GM18868 (cell line): Measurements from ENCODE around the gene CHD6.

ENCODE experiments used
- ATAC-seq: cut with Tn5 transposase; IDR thresholded peaks from one replicate; pipeline ENCODE4 v1.9.1; 2021; ENCODE audit warnings: mild to moderate bottlenecking, moderate library complexity; ENCODE audit not compliant: unreplicated experiment

CHD6 gene

GRCh38 chr20:41395667-41396664 is 222.2 kb downstream of the CHD6 start:
- ATAC-seq: no peak

- ATAC-seq: no peak
Observed at GRCh38 chr20:41394931-41395666, 223.1 kb downstream of the CHD6 start.

GRCh38 chr20:41394081-41394480 is 224.1 kb downstream of the CHD6 start:
- ATAC-seq: no peak

GRCh38 chr20:41393705-41394066 is 224.5 kb downstream of the CHD6 start:
- no peak for ATAC-seq

- no peak for ATAC-seq
Observed at GRCh38 chr20:41392871-41393704, 225.1 kb downstream of the CHD6 start.

GRCh38 chr20:41392295-41392694 is 225.9 kb downstream of the CHD6 start:
- ATAC-seq: no peak

- ATAC-seq: no peak
Observed at GRCh38 chr20:41391587-41392001, 226.6 kb downstream of the CHD6 start.

GRCh38 chr20:41390889-41391288 is 227.3 kb downstream of the CHD6 start:
- no peak for ATAC-seq

- ATAC-seq: no peak
Observed at GRCh38 chr20:41387444-41387851, 230.7 kb downstream of the CHD6 start.

GRCh38 chr20:41386502-41387427 is 231.4 kb downstream of the CHD6 start:
- no peak for ATAC-seq

GRCh38 chr20:41382791-41383305 is 235.3 kb downstream of the CHD6 start:
- no peak for ATAC-seq

GRCh38 chr20:41380551-41381193 is 237.5 kb downstream of the CHD6 start:
- ATAC-seq: no peak

GRCh38 chr20:41379551-41379950 is 238.6 kb downstream of the CHD6 start:
- no peak for ATAC-seq

GRCh38 chr20:41377275-41377674 is 240.9 kb downstream of the CHD6 start:
- ATAC-seq: no peak

GRCh38 chr20:41376349-41376748 is 241.8 kb downstream of the CHD6 start:
- ATAC-seq: no peak

GRCh38 chr20:41375846-41376245 is 242.3 kb downstream of the CHD6 start:
- no peak for ATAC-seq

GRCh38 chr20:41373931-41374920 is 244.0 kb downstream of the CHD6 start:
- ATAC-seq: no peak

GRCh38 chr20:41373251-41373783 is 244.9 kb downstream of the CHD6 start:
- ATAC-seq: no peak
